IMR-90 (cell line): Measurements from ENCODE around the gene TRMO. TPM values are rescaled to one million over a fixed set of nuclear protein-coding genes. Genes with fewer than 3 reads are reported as not detected.

Source experiments
- ATAC-seq: fragments of 200-7000 bp; cut with Tn5 transposase; 2 replicates; pipeline ENCODE4 v1.9.1; 2020; ENCODE audit warnings: low read depth, mild to moderate bottlenecking, moderate library complexity
- BruUV-seq: library from RNA; stranded (reverse); fragments of 400-500 nt; replicated peaks from 2 replicates; lab custom pipeline; 2021; lab: Mats Ljungman, UMichigan
- CTCF ChIA-PET: fragments of 300-600 bp; formaldehyde crosslinking; extraction: SDS; loops from one replicate; lab custom pipeline; 2021; ENCODE audit warnings: antibody characterized with exemption; lab: Yijun Ruan, JAX
- POLR2A ChIA-PET: fragments of 300-600 bp; sonication (Branson Sonifier 250); formaldehyde crosslinking; loops from one replicate; lab custom pipeline; 2022; ENCODE audit warnings: antibody characterized with exemption; ENCODE audit not compliant: unreplicated experiment; lab: Charles Lee
- DNase-seq: peaks from one replicate; pipeline ENCODE4 v3.0.0; 2013
- H2AFZ ChIP-seq: replicated peaks from 2 replicates; pipeline ENCODE3; 2013; ENCODE audit warnings: low read length, mild to moderate bottlenecking; ENCODE audit not compliant: poor library complexity
- H2AK5ac ChIP-seq: 2 replicates; pipeline ENCODE4 v1.6.1; 2013; ENCODE audit warnings: low read depth, low read length, inconsistent platforms
- H2AK9ac ChIP-seq: replicated peaks from 2 replicates; pipeline ENCODE3; 2013; ENCODE audit warnings: mild to moderate bottlenecking, low read depth, low read length, moderate library complexity; ENCODE audit not compliant: poor library complexity
- H2BK120ac ChIP-seq: 2 replicates; pipeline ENCODE4 v1.6.1; 2013; ENCODE audit warnings: low read depth, low read length, inconsistent platforms
- H2BK15ac ChIP-seq: 3 replicates; pipeline ENCODE4 v1.6.1; 2013; ENCODE audit warnings: low read depth, low read length, inconsistent platforms
- H2BK20ac ChIP-seq: 2 replicates; pipeline ENCODE4 v1.6.1; 2013; ENCODE audit warnings: low read depth, mild to moderate bottlenecking, inconsistent platforms, low read length, moderate library complexity
- H2BK5ac ChIP-seq: 2 replicates; pipeline ENCODE4 v1.6.1; 2013; ENCODE audit warnings: mild to moderate bottlenecking, low read depth, low read length, inconsistent platforms; ENCODE audit not compliant: poor library complexity, severe bottlenecking
- H3K14ac ChIP-seq: replicated peaks from 2 replicates; pipeline ENCODE4 v1.6.1; 2013; ENCODE audit warnings: low read depth, low read length, inconsistent platforms
- H3K18ac ChIP-seq: 2 replicates; pipeline ENCODE4 v1.6.1; 2013; ENCODE audit warnings: low read depth, low read length, control low read depth
- H3K23ac ChIP-seq: 2 replicates; pipeline ENCODE4 v1.6.1; 2013; ENCODE audit warnings: low read depth, low read length, inconsistent platforms
- H3K27ac ChIP-seq: 2 replicates; pipeline ENCODE4 v1.5.1; 2013; ENCODE audit warnings: mild to moderate bottlenecking, control low read depth, low read length; ENCODE audit not compliant: insufficient read depth
- H3K27me3 ChIP-seq: 2 replicates; pipeline ENCODE4 v1.6.1; 2013; ENCODE audit warnings: low read length; ENCODE audit not compliant: control insufficient read depth, insufficient read depth
- H3K36me3 ChIP-seq: 2 replicates; pipeline ENCODE4 v1.6.1; 2013; ENCODE audit warnings: low read length, mixed read lengths; ENCODE audit not compliant: control insufficient read depth, insufficient read depth
- H3K4ac ChIP-seq: 2 replicates; pipeline ENCODE4 v1.6.1; 2013; ENCODE audit warnings: low read depth, low read length, inconsistent platforms
- H3K4me1 ChIP-seq: 2 replicates; pipeline ENCODE4 v1.6.1; 2013; ENCODE audit warnings: low read length, mixed read lengths; ENCODE audit not compliant: control insufficient read depth, insufficient read depth
- H3K4me2 ChIP-seq: 2 replicates; pipeline ENCODE4 v1.6.1; 2013; ENCODE audit warnings: low read depth, mild to moderate bottlenecking, control low read depth, low read length, moderate library complexity
- H3K4me3 ChIP-seq: 2 replicates; pipeline ENCODE4 v1.5.1; 2013; ENCODE audit warnings: low read depth, mild to moderate bottlenecking, control low read depth, low read length, moderate library complexity; ENCODE audit not compliant: insufficient read depth
- H3K56ac ChIP-seq: 2 replicates; pipeline ENCODE4 v1.6.1; 2013; ENCODE audit warnings: low read length, inconsistent platforms; ENCODE audit not compliant: insufficient read depth; ENCODE audit errors: extremely low read depth
- H3K79me1 ChIP-seq, 2 experiments: 2 replicates each; pipeline ENCODE4 v1.6.1; 2013; ENCODE audit warnings: low read length in 2 of 2, inconsistent platforms in 1 of 2, low read depth in 1 of 2
- H3K9ac ChIP-seq: 2 replicates; pipeline ENCODE4 v1.6.1; 2013; ENCODE audit warnings: low read depth, low read length, control low read depth
- H3K9me1 ChIP-seq: 2 replicates; pipeline ENCODE4 v1.6.1; 2013; ENCODE audit warnings: low read length, inconsistent platforms; ENCODE audit not compliant: insufficient read depth
- H3K9me3 ChIP-seq: 2 replicates; pipeline ENCODE4 v1.6.1; 2013; ENCODE audit warnings: low read length; ENCODE audit not compliant: control insufficient read depth, insufficient read depth
- H4K20me1 ChIP-seq: 2 replicates; pipeline ENCODE4 v1.6.1; 2013; ENCODE audit warnings: low read length, inconsistent platforms; ENCODE audit not compliant: insufficient read depth
- H4K5ac ChIP-seq: 2 replicates; pipeline ENCODE4 v1.6.1; 2013; ENCODE audit warnings: mild to moderate bottlenecking, low read depth, low read length, control low read depth
- H4K8ac ChIP-seq, 2 experiments: 2 replicates each; pipeline ENCODE4 v1.6.1; 2013; ENCODE audit warnings: low read depth in 2 of 2, low read length in 2 of 2, control low read depth in 1 of 2, inconsistent platforms in 1 of 2
- H4K91ac ChIP-seq: 2 replicates; pipeline ENCODE4 v1.6.1; 2013; ENCODE audit warnings: low read depth, low read length, inconsistent platforms; ENCODE audit not compliant: insufficient read depth
- BHLHE40 ChIP-seq: fragments of 150-350 bp; IDR thresholded peaks from 2 replicates; pipeline ENCODE4 v1.6.1; 2016; ENCODE audit warnings: mild to moderate bottlenecking, low read depth, low read length
- CEBPB ChIP-seq: IDR thresholded peaks from 2 replicates; pipeline ENCODE4 v1.6.1; 2012; ENCODE audit warnings: low read depth, low read length, improper control_type of control experiment
- CTCF ChIP-seq: conservative IDR thresholded peaks from 2 replicates; pipeline ENCODE4 v1.5.1; 2012; ENCODE audit warnings: mild to moderate bottlenecking, low read depth, low read length, improper control_type of control experiment
- FOS ChIP-seq: fragments of 150-350 bp; IDR thresholded peaks from 2 replicates; pipeline ENCODE4 v1.6.1; 2016; ENCODE audit warnings: low read depth, low read length
- MAFK ChIP-seq: IDR thresholded peaks from 2 replicates; pipeline ENCODE4 v1.6.1; 2012; ENCODE audit warnings: low read depth, low read length, improper control_type of control experiment
- MXI1 ChIP-seq: IDR thresholded peaks from 2 replicates; pipeline ENCODE4 v1.6.1; 2012; ENCODE audit warnings: low read depth, mild to moderate bottlenecking, low read length, moderate library complexity, borderline replicate concordance
- POLR2A ChIP-seq: IDR thresholded peaks from 2 replicates; pipeline ENCODE4 v1.6.1; 2012; ENCODE audit warnings: mild to moderate bottlenecking, low read depth, low read length
- RCOR1 ChIP-seq: IDR thresholded peaks from 2 replicates; pipeline ENCODE4 v1.6.1; 2012; ENCODE audit warnings: mild to moderate bottlenecking, low read length, improper control_type of control experiment; ENCODE audit not compliant: insufficient replicate concordance
- RFX5 ChIP-seq: IDR thresholded peaks from 2 replicates; pipeline ENCODE4 v1.8.0; 2012; ENCODE audit warnings: low read depth, mild to moderate bottlenecking, low read length, moderate library complexity
- SMC3 ChIP-seq: fragments of 150-350 bp; IDR thresholded peaks from 2 replicates; pipeline ENCODE4 v1.6.1; 2016; ENCODE audit warnings: low read depth, mild to moderate bottlenecking, antibody characterized with exemption, low read length, moderate library complexity
- USF2 ChIP-seq: fragments of 150-350 bp; IDR thresholded peaks from 2 replicates; pipeline ENCODE4 v1.6.1; 2017; ENCODE audit warnings: mild to moderate bottlenecking, antibody characterized with exemption, low read length, low read depth
- WGBS, 2 experiments: methylation state at CpG; one replicate each; pipeline versions ENCODE4 v1.1.5 to v1.1.7; 2013; ENCODE audit warnings: missing lambda C conversion rate in 2 of 2; ENCODE audit not compliant: insufficient read length in 1 of 2; ENCODE audit errors: extremely low coverage in 2 of 2; 5-methylcytosine and 5-hydroxymethylcytosine counted together
- dilution Hi-C: fragments of 300-500 bp; cut with HindIII; formaldehyde crosslinking; loops from one replicate; pipeline ENCODE4 v1.14.3; 2018; ENCODE audit warnings: low sequenced_read_pairs; ENCODE audit not compliant: unreplicated experiment
- in situ Hi-C: fragments of 300-500 bp; cut with MboI; formaldehyde crosslinking; loops from 3 replicates; pipeline ENCODE4 v1.14.3; 2019; ENCODE audit warnings: low sequenced_read_pairs, inconsistent platforms, mixed read lengths
- intact Hi-C: fragments of 100-400 bp; cut with micrococcal nuclease; formaldehyde crosslinking; loops from 2 replicates; pipeline ENCODE4 v1.10.0; 2022
- polyA plus RNA-seq, 3 experiments: library from polyadenylated mRNA; depleted of rRNA; stranded (reverse); fragments of >200 nt; gene quantifications; 2 replicates each; pipeline ENCODE4 v1.2.3, GENCODE V29; 2012; ENCODE audit warnings: low replicate concordance in 1 of 3
- total RNA-seq: library from RNA; depleted of rRNA; stranded (reverse); fragments of >200 nt; gene quantifications from 2 replicates; pipeline ENCODE4 v1.2.3, GENCODE V29; 2012

The TRMO gene
- total and polyA plus RNA-seq, 2 of the 4 experiments (the other 2 are of a cell fraction): 10.2 to 19.9 TPM

GRCh38 chr9:97908705-97909104 is 13.6 kb downstream of the TRMO start:
- Histone ChIP-seq H3K4ac (no peak overlapping the region), H3K36me3 (peaks cover 21% of the 10 kb centered on the region), H2BK120ac (no peak overlapping the region), H4K20me1 (no peaks in the 10 kb centered on the region), H2BK15ac (no peak overlapping the region), H3K9me3 (no peaks in the 10 kb centered on the region), H3K4me1 (no peaks in the 10 kb centered on the region), H2AFZ (no peak overlapping the region), H3K9me1 (peaks cover 3% of the 10 kb centered on the region; the same call in 1 of the 2 replicates), H3K56ac (no peak overlapping the region), H3K9ac (no peak overlapping the region), H2BK5ac (no peak overlapping the region), H3K14ac (no peak overlapping the region), H4K8ac (no peak overlapping the region), H3K23ac (no peak overlapping the region), H4K91ac (no peak overlapping the region), H3K27me3 (no peaks in the 10 kb centered on the region), H3K27ac (no peak overlapping the region), H3K4me2 (no peak overlapping the region), H4K5ac (no peak overlapping the region), H3K18ac (no peak overlapping the region), H3K79me1 (peaks cover 8 to 20% of the 10 kb centered on the region in 2 experiments; a peak in 3 of 4 replicates), H2AK9ac (no peak overlapping the region), H3K4me3 (no peak overlapping the region), H2BK20ac (no peak overlapping the region), H2AK5ac (no peak overlapping the region)
- ATAC-seq (no peak), DNase-seq (no peak)
- POLR2A ChIA-PET: no interaction called here
- BruUV-seq: no TSS peak
- no CpG with 5 or more reads among the region's 1 CpG for WGBS, 2 experiments
- intact Hi-C loops: no loop called here
- TF ChIP-seq CEBPB: no peak
- TF ChIP-seq SMC3: no peak
- TF ChIP-seq RFX5: no peak
- no peak for TF ChIP-seq MAFK
- no peak for TF ChIP-seq CTCF
- TF ChIP-seq RCOR1: no peak
- TF ChIP-seq FOS: no peak
- no peak for TF ChIP-seq BHLHE40
- no peak for TF ChIP-seq POLR2A
- no peak for TF ChIP-seq MXI1
- TF ChIP-seq USF2: no peak
- dilution Hi-C loops: no loop called here
- in situ Hi-C loops: no loop called here
- CTCF ChIA-PET: interaction anchor here (0.5 to 1.5 kb wide), 2 partner anchors 13 to 124 kb away, joined by 3 to 4 read pairs; partner anchors contain the start of gene TRMO
